SKM-1 treated with dmso at 0.1 percent for 144 hours (cell line): ENCODE data around the gene GBP1.
"Not testable (repeated sequence)": the region's sequence is repeated elsewhere in the genome, so short reads cannot be mapped to it uniquely, and the experiment has no call there.

Experiments used
- DNase-seq: peaks from one replicate; lab custom pipeline; 2025; ENCODE audit not compliant: unreplicated experiment; lab: John Stamatoyannopoulos, UW

Gene GBP1

DNA sequence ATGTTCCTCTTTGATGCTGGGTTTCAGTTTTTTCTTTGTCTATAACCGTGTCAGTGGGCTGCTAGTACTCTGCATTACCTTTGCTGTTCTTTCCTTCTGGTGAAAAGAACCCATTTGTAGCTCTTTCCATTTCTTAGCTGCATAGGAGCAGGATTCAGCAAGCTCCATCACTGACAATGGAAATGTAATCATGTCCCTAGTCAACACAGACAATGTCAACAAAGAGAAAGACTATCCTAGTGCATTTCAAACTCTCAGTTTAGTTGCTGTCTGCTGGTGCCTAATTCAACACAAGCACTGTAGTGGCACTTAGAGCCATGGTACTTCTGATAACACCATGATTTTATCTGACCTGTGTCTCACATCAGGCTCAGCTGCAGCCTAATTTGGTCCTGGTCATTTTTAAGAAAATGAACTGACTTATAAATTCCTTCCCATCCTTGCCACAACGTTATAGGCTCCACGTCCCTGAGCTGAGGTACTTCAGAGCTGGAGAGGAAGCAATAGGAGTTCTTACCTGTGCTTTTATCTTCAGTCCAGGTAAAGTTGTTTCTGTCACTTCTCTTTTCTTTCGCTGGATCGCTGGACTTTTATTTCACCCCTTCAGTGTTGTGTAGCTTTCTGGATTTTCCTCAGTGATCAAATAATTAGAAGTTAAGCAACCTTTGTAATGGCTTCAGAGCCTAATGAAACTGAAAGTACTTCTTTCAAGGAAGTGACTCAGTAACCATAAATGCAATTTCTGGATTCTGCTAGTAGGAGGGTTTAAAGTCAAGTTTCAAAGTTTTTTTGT lies 42.6 kb downstream of the GBP1 start, which contains the start of gene GBP3:
TSS of gene GBP3 (minus strand) at position 700 of the 793 bp plus-strand sequence. CDS start 2,145 bp downstream, outside the sequence.
- peak; percentile 61 for DNase-seq

DNA sequence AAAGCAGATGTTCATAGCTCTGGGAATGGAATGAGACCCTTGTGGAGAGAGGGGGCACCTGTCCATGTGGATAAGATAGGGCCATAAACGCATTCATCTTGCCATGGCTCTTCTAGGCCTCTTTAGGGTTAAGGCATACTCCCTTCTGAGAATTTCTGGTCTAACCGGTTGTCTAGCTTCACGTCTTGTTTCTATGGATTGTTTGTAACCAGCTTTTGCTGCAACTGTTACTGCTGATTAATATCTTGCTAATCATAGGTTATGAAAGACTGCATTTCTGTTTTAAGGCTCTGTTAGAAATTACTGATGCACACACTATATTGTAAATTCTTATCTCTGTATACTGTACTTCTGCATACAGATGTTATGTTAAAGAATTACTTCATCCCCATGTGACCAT lies 46.7 kb downstream of the GBP1 start:
- DNase-seq: not testable (repeated sequence)

DNA sequence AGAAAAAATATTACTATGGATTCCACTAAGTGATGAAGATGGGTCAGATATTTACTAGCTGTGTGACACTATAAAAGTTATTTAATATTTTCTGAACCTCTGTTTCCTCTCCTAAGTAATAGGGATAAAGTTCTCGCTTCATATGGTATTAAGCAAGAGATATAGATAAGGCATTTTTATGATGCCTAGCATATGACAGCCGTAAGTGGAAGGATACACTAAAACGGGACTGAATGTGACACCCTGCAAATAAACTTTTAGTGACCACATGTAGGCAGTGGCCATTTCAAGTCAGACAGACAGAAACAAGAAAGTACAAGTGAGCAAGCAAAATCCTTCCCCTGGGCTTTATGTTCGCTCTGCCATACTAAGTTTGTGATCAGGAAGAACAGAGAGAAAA lies 56.5 kb downstream of the GBP1 start:
- no peak for DNase-seq

DNA sequence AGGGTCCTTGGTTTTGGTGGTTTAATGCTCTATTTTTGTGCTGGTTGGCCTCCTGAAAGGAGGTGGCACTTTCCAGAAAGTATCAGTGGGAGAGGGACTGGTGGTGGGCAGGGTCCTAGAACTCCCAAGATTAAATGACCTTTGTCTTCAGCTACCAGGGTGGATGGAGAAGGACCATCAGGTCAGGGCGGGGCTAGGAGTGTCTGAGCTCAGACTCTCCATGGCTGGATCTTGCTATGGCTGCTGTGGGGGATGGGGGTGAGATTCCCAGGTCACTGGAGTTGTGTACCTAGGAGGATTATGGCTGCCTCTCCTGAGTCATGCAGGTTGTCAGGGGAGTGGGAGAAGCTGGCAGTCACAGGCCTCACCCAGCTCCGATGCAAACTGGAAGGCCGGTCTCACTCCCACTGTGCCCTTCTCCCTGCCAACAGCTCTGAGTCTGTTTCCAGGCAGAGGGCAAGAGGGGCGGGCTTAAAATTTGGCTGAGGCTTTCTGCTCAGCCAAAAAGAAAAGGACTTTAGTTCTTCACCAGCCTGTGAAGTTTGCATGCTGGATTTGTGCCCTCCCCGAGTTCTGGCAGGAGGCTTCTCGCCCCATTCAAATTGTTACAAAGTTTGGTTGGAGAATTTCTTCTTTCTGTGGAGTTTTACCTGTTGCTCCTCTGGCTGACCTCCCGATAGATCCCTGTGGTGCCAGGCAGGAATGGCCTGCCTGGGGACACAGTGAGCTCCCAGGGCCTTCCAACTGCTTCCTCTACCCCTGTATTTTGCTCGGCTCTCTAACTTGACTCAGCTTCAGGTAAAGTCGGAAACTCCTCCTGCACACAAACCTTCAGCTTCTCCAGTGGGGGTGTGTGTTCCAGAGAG lies 59.5 kb downstream of the GBP1 start:
- DNase-seq: no peak
